Activated CD8-positive, alpha-beta memory T cell treated with anti-CD3 and anti-CD28 coated beads for 48 hours (primary cell): ENCODE results near the gene ADAM12.
"Not testable (repeated sequence)": the region's sequence is repeated elsewhere in the genome, so short reads cannot be mapped to it uniquely, and the experiment has no call there.

Experiments used
- DNase-seq, 3 experiments: peaks; one replicate each; pipeline ENCODE4 v3.0.0-alpha.2; 2020; ENCODE audit warnings: low read depth in 2 of 3, low spot score in 2 of 3

ADAM12 gene

GRCh38 chr10:126062131-126063032, 325.9 kb downstream of the ADAM12 start:
- no peak for DNase-seq

DNA sequence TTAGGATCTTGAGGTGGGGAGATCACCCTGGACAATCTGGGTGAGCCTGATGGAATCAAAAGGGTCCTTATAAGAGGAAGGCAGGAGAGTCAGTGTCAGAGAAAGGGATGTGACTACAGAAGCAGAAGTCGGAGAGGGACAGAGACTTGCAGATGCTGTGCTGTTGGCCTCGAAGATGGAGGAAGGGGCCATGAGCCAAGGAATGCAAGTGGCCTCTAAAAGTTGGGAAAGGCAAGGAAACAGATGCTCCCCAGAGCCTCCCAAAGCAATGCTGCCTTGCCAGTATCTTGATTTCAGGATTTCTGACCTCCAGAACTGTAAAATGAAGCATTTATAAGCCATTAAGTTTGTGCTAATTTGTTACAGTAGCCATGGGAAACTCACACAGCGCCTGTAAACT, 326.8 kb downstream of the ADAM12 start:
- DNase-seq: no peak

GRCh38 chr10:126060261-126060931, 327.9 kb downstream of the ADAM12 start:
- no peak for DNase-seq

- no peak for DNase-seq
Observed at GRCh38 chr10:126059076-126059826, 329.0 kb downstream of the ADAM12 start.

- no peak for DNase-seq
Observed at GRCh38 chr10:126058507-126058906, 329.8 kb downstream of the ADAM12 start.

- no peak for DNase-seq
Observed at GRCh38 chr10:126058104-126058503, 330.2 kb downstream of the ADAM12 start.

- no peak for DNase-seq
Observed at GRCh38 chr10:126057494-126057893, 330.8 kb downstream of the ADAM12 start.

DNA sequence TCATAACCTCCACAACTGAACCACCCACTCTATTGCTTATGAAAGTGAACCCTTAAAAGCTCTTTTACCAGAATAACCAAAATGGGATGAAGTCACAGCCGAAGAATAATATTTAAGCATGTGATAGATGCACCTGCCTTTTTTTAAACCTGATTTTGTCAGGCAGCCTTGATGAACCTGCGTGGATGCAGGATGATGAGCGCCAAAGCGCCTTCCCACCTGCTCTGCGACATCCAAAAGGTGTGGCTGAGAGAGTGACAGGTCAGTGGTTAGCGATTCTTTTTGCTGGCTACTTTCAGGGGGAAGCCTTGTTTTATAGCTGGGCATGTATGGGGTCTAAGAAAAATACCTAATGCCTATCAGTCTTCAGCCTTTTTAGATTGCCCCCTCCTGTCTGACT, 334.1 kb downstream of the ADAM12 start:
- DNase-seq: no peak

GRCh38 chr10:126052171-126052570, 336.1 kb downstream of the ADAM12 start:
- no peak for DNase-seq

DNA sequence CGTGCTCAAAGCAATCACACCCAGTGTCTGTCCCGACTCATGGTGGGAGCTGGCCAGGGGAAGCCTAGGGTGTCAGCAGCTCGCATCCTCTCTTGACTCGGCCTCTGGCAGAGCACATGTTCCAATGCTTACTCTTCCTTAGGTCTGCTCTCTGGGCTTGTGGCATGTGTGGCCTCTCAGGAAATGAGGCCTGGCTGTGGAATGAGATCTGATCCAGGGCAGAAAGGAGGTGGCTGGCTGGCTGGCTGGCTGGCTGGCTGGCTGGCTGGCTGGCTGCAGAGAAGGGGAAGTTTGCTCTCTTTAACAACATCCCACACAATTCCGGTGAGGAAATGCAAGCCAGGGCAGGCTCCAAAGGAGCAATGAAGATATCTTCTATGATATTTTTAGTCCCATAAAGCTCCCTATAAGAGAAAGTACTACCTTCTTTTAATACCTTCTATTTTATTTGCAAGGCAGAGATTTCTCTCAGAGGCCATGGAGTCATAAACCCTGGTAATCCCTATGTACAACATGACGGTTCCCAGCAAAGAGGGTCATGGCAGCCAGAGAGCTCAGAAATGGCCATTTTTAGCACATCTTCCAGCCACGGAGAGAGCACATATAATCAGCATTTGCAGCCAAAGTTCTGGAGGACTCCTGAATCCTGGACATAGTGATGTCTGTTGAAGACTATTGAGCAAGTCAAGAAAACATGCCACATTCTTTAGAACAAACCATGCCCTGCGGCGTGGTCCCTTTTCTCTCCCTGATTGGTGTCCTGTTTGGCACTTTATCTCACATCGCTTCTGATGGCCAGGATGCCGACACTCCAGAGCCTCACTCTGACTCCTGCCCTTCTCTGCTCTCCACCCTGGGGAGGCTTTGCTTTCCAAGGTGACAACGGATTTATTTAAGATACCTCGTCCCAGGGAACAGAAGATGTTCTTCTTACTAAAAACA, 338.2 kb downstream of the ADAM12 start:
- no peak for DNase-seq

DNA sequence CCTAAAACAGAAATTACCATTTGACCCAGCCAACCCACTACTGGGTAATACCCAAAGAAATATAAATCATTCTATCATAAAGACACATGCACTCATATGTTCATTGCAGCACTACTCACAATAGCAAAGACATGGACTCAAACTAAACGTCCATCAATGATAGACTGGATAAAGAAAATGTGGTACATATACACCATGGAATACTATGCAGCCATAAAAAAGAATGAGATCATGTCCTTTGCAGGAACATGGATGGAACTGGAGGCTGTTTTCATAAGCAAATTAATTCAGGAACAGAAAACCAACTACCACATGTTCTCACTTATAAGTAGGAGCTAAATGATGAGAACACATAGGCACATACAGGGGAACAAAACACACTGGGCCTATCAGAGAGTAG, 340.5 kb downstream of the ADAM12 start:
- DNase-seq: not testable (repeated sequence)

DNA sequence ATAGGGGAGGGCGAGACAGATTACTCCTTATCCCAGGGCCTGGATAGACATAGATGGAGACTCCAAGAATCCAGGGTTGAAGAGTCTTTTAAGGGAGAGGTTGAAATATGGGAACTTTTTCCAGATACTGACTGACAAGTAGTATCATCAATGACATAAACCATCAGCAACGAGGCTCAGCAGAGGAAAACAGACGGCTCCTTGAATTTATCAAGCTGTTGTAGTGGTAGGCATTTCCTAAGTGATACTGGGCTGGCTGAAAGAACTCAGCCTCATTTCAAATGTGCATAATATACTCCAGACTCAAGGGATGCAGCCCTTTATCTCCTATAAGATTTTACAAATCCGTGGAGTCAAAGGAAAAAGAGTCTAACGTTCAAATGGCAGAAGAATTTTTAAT, 341.4 kb downstream of the ADAM12 start:
- no peak for DNase-seq

DNA sequence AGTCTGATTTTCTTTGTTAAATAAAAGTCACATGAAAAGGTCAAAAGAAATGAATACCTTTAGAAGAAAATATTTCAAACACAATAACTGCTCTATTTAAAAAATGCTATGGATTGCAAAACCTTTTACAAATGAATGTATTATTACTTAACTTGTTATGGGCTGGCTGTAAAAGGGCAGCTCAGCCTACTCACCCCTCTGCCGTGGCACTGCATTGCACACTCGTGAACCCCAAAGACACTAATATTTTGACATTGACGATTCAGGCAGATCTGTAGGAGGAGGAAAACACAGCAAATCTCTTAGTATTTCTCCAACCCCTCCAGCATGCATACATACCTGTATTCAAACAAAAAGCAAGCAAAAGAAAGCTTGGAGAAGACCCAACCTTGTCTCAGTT, 342.4 kb downstream of the ADAM12 start:
- no peak for DNase-seq

DNA sequence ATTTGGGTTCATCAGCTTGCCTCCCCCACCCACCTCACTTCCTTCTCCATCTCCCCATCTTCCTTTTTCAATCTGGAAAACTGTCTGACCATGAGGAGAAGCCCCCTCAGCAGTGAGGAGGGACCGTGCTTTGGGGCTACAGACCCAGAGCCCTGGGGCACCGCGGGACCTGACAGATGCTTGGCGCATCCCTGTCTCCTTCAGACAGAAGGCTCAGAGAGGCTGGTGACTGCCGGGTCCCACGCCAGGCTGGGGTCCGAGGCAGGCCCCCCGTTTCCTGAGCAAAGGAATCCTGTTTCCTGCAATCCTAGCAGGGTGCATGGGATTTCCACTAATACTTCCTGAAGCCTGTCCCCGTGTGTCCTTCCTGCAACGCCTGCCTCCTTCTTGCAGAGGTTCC, 344.9 kb downstream of the ADAM12 start:
- DNase-seq: no peak

- no peak for DNase-seq
Observed at GRCh38 chr10:126042906-126043305, 345.4 kb downstream of the ADAM12 start.

GRCh38 chr10:126042354-126042753, 345.9 kb downstream of the ADAM12 start:
- DNase-seq: no peak

GRCh38 chr10:126041804-126042231, 346.5 kb downstream of the ADAM12 start:
- DNase-seq: peak in 2 of 3 experiments; percentile 37 to 54

- DNase-seq: no peak
Observed at GRCh38 chr10:126041117-126041516, 347.2 kb downstream of the ADAM12 start.

DNA sequence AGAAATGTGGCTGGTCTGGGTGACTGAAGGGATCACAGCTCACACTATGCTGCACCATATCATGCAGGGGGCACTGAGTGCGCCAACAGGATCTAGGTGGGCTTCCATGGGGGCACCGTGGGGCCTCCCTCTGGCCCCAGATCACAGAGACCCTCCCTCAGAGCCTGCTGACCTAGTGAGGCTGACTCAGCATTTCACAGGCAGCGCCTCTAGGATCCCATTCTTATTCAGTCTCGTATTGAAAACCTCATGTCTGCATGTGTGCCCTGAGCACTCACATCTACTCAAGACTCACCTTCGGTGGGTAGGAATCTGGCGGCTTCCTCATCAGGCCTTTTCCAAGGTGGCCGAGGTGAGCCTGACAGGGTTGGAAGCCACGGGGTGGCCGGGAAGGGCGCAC, 350.3 kb downstream of the ADAM12 start:
- no peak for DNase-seq

DNA sequence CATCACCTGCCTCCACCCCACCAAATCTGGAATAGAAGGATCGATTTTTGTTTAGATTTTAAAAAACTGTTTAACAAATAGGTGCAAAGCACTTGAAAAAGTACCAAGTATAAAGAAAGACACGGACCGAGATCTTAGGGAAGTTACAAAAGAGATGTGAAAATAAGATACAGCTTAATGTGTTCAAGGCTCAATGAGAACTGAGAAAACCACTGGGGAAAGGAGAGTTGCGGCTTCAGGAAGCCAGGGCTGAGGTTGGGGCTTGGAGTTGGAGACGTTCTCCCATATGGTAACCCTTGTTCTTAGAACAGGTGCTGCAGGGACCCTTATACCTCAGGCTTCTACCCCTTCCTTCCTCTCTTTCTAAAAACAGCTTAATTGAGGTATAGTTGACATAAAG, 351.8 kb downstream of the ADAM12 start:
- DNase-seq: no peak

DNA sequence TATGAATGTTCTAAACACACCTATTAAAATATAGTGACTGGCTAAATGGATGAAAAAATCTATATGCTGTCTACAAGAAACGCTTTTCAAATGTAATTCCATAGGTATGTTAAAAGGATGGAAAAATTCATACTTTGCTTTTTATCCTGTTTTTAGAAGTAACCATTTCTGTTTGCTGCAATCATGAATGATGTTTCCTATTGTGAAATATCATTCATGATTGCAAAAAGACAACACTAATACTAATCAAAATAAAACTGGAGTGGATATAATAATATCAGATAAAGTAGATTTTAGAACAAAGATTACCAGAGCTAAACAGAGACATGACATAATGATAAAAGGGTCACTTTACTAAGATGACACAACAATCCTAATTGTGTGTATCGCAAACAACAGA, 353.7 kb downstream of the ADAM12 start:
- no peak for DNase-seq
